Dedifferentiated amniotic fluid mesenchymal stem cell (primary cell): ENCODE measurements around the gene CNIH4.
"Not testable (repeated sequence)": the region's sequence is repeated elsewhere in the genome, so short reads cannot be mapped to it uniquely, and the experiment has no call there.

Source experiments
- DNase-seq: peaks from one replicate; pipeline ENCODE4 v3.0.0-alpha.2; 2016; ENCODE audit errors: extremely low spot score

Gene CNIH4

GRCh38 chr1:224399887-224400286 lies 43.2 kb downstream of the CNIH4 start:
- DNase-seq, result no peak

GRCh38 chr1:224402472-224403036 lies 45.9 kb downstream of the CNIH4 start:
- no peak for DNase-seq

- DNase-seq, result no peak
Measured at GRCh38 chr1:224404916-224405603, 48.4 kb downstream of the CNIH4 start.

- DNase-seq, result no peak
Measured at GRCh38 chr1:224405604-224405970, 48.9 kb downstream of the CNIH4 start.

- DNase-seq, result no peak
Measured at GRCh38 chr1:224406216-224406615, 49.5 kb downstream of the CNIH4 start.

GRCh38 chr1:224407571-224408293 lies 51.1 kb downstream of the CNIH4 start:
- DNase-seq, result no peak

GRCh38 chr1:224408294-224408590 lies 51.6 kb downstream of the CNIH4 start:
- no peak for DNase-seq

- no peak for DNase-seq
Measured at GRCh38 chr1:224411766-224412165, 55.1 kb downstream of the CNIH4 start.

GRCh38 chr1:224420106-224420505 lies 63.4 kb downstream of the CNIH4 start:
- no peak for DNase-seq

- DNase-seq, result no peak
Measured at GRCh38 chr1:224425279-224425884, 68.7 kb downstream of the CNIH4 start.

GRCh38 chr1:224426869-224427268 lies 70.2 kb downstream of the CNIH4 start:
- not testable (repeated sequence) for DNase-seq

- peak; percentile 85 for DNase-seq
Measured at GRCh38 chr1:224427346-224427745, 70.7 kb downstream of the CNIH4 start.

- not testable (repeated sequence) for DNase-seq
Measured at GRCh38 chr1:224428713-224429112, 72.0 kb downstream of the CNIH4 start.
